ENCODE data around the gene ALK.

- TF ChIP-seq POLR2AphosphoS5 (IDR thresholded peaks at IDR 0.05): no peak
- TF ChIP-seq CTCF (IDR thresholded peaks at IDR 0.05): no peak
These were observed 738.5 kb downstream of the ALK start for GRCh38 chr2:29182920-29183319.
